Brain microvascular endothelial cell (primary cell): ENCODE data around the gene WDR27.

ENCODE experiments used
- DNase-seq: peaks from one replicate; pipeline ENCODE4 v3.0.0-alpha.2; 2020
- H3K27ac ChIP-seq: fragments of 250-450 bp; sonication (Bioruptor Pico); 2 replicates; pipeline ENCODE4 v1.5.1; 2020; ENCODE audit warnings: mild to moderate bottlenecking, moderate library complexity
- H3K27me3 ChIP-seq: fragments of 250-450 bp; sonication (Bioruptor Pico); replicated peaks from 2 replicates; pipeline ENCODE4 v1.5.1; 2020; ENCODE audit warnings: mild to moderate bottlenecking
- H3K36me3 ChIP-seq: fragments of 250-450 bp; sonication (Bioruptor Pico); replicated peaks from 2 replicates; pipeline ENCODE4 v1.5.1; 2020; ENCODE audit warnings: mild to moderate bottlenecking
- H3K4me3 ChIP-seq: 2 replicates; pipeline ENCODE4 v1.5.1; 2011; ENCODE audit warnings: low read depth, mild to moderate bottlenecking, control low read depth, low read length, moderate library complexity
- CTCF ChIP-seq: IDR thresholded peaks from 2 replicates; pipeline ENCODE4 v1.5.1; 2011; ENCODE audit warnings: low read depth, mild to moderate bottlenecking, moderate library complexity, low read length, control low read depth, inconsistent platforms; ENCODE audit errors: missing control alignments
- in situ Hi-C: cut with HindIII; loops from 2 replicates; pipeline ENCODE4 v1.10.0; 2017; ENCODE audit warnings: low sequenced_read_pairs, low pct_ligation_motif_present

WDR27 gene

GRCh38 chr6:169536446-169537170 lies 165.2 kb downstream of the WDR27 start:
- H3K27ac ChIP-seq: peak overlapping the region; percentile 43
- no peaks in the 10 kb centered on the region for H3K36me3 ChIP-seq
- H3K27me3 ChIP-seq: no peaks in the 10 kb centered on the region
- in situ Hi-C loops: no loop called here
- TF ChIP-seq CTCF: no peak
- DNase-seq: peak; percentile 55
- H3K4me3 ChIP-seq: no peak overlapping the region

GRCh38 chr6:169534039-169534421 lies 167.8 kb downstream of the WDR27 start:
- in situ Hi-C loops: no loop called here

GRCh38 chr6:169533301-169534038 lies 168.4 kb downstream of the WDR27 start:
- no peaks in the 10 kb centered on the region for H3K27me3 ChIP-seq
- no peak overlapping the region for H3K27ac ChIP-seq
- no peaks in the 10 kb centered on the region for H3K36me3 ChIP-seq
- H3K4me3 ChIP-seq: no peak overlapping the region
- DNase-seq: no peak
- TF ChIP-seq CTCF: no peak
- in situ Hi-C loops: no loop called here

More at GRCh38 chr6:169534039-169534421, 167.8 kb downstream of the WDR27 start:
- no peak for TF ChIP-seq CTCF
- H3K27me3 ChIP-seq: no peaks in the 10 kb centered on the region
- H3K27ac ChIP-seq: no peak overlapping the region
- DNase-seq: no peak
- no peaks in the 10 kb centered on the region for H3K36me3 ChIP-seq
- no peak overlapping the region for H3K4me3 ChIP-seq

GRCh38 chr6:169530752-169531123 lies 171.1 kb downstream of the WDR27 start:
- H3K4me3 ChIP-seq: no peak overlapping the region
- no peaks in the 10 kb centered on the region for H3K27me3 ChIP-seq
- no peak overlapping the region for H3K27ac ChIP-seq
- in situ Hi-C loops: no loop called here
- no peak for DNase-seq
- H3K36me3 ChIP-seq: no peaks in the 10 kb centered on the region
- TF ChIP-seq CTCF: no peak

- H3K27me3 ChIP-seq: no peaks in the 10 kb centered on the region
- H3K27ac ChIP-seq: no peak overlapping the region
- H3K4me3 ChIP-seq: no peak overlapping the region
- in situ Hi-C loops: no loop called here
- H3K36me3 ChIP-seq: no peaks in the 10 kb centered on the region
- no peak for TF ChIP-seq CTCF
- no peak for DNase-seq
These were observed 171.7 kb downstream of the WDR27 start for GRCh38 chr6:169529931-169530751.
